ENCODE data around the gene PRKAG2. TPM values are rescaled to one million over a fixed set of nuclear protein-coding genes. Genes with fewer than 3 reads are reported as not detected.

PRKAG2 gene
- total RNA-seq, 2 donors from 2014 or later, result 38.3 to 78.5 TPM

DNA sequence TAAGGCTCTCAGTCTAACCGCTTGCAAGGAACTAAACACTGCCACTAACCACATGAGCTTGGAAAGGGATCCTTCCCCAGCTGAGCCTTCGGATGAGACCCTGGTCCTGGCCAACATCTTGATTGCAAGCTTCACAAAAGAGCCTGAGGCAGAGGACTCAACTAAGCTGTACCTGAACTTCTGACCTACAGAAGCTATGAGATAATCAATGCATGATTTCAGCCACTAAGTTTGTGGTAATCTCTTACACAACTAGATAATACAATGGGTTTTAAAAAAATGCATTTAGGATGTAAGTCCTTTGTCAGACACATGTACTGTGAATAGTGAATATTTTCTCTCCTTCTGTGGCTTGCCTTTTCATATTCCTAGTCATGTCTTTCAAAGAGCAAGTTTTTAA is 231.6 kb downstream of the PRKAG2 start:
- no peak for DNase-seq (ENCODE audit: low spot score)
- Histone ChIP-seq H3K36me3 (no peaks in the 10 kb centered on the region), H3K4me3 (no peak overlapping the region), H3K27me3 (replicated peaks; ENCODE audit: insufficient read depth) (no peaks in the 10 kb centered on the region), H3K9me3 (no peaks in the 10 kb centered on the region), H3K27ac (no peak overlapping the region), H3K4me1 (ENCODE audit: control insufficient read depth in 1 of 2, low read depth in 2 of 2) (peaks cover 3 to 11% of the 10 kb centered on the region in 2 donors)
- ATAC-seq (ENCODE audit: insufficient number of reproducible peaks, low FRiP score, low read depth), result no peak
- TF ChIP-seq, protein P1, sequence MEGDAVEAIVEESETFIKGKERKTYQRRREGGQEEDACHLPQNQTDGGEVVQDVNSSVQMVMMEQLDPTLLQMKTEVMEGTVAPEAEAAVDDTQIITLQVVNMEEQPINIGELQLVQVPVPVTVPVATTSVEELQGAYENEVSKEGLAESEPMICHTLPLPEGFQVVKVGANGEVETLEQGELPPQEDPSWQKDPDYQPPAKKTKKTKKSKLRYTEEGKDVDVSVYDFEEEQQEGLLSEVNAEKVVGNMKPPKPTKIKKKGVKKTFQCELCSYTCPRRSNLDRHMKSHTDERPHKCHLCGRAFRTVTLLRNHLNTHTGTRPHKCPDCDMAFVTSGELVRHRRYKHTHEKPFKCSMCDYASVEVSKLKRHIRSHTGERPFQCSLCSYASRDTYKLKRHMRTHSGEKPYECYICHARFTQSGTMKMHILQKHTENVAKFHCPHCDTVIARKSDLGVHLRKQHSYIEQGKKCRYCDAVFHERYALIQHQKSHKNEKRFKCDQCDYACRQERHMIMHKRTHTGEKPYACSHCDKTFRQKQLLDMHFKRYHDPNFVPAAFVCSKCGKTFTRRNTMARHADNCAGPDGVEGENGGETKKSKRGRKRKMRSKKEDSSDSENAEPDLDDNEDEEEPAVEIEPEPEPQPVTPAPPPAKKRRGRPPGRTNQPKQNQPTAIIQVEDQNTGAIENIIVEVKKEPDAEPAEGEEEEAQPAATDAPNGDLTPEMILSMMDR (IDR thresholded peaks at IDR 0.05), result no peak

DNA sequence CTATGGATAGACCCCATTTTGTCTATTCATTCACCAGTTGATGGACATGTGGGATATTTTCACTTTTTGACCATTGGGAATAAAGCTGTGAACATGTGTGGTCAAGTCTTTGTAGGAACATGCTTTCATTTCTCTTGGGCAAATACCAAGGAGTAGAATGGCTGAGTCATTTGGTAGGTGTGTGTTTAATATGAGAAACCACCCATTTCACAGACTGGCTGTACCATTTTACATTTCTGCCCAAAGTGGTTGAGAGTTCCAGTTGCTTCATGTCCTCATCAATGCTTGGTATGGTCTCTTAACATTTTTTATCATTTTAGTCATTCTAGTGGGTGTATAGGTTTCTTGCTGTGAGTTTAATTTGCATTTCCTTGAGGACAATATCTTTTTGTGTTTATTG is 232.4 kb downstream of the PRKAG2 start:
- H3K9me3 ChIP-seq, result no peaks in the 10 kb centered on the region
- H3K27ac ChIP-seq, result no peak overlapping the region
- H3K4me1 ChIP-seq (ENCODE audit: control insufficient read depth in 1 of 2, low read depth in 2 of 2), result peaks cover 11 to 15% of the 10 kb centered on the region in 2 donors
- H3K27me3 ChIP-seq (replicated peaks; ENCODE audit: insufficient read depth), result no peaks in the 10 kb centered on the region
- TF ChIP-seq, protein P1 (IDR thresholded peaks at IDR 0.05), result no peak
- H3K36me3 ChIP-seq, result no peaks in the 10 kb centered on the region
- H3K4me3 ChIP-seq, result no peak overlapping the region
- ATAC-seq (ENCODE audit: insufficient number of reproducible peaks, low FRiP score, low read depth) (no peak), DNase-seq (ENCODE audit: low spot score) (no peak)

DNA sequence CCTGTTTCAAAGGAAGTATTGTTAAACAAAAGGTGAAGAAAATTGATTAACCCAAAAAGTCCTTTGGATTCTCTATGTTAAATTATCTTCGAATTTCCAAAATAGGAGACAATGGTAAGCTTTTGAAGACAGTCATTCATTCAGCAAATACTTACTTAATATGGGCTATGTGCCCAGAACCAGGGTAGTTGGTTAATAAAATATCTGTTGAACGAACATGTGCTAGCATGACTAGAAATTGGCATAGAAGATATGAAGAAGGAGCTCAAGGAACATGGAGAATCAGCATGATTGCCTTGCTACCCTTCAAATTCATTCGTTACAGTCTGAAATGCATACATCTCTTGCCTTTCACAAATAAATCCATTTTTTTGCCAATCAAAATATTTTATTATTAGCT is 234.2 kb downstream of the PRKAG2 start:
- peaks cover 23 to 33% of the 10 kb centered on the region in 2 donors for H3K4me1 ChIP-seq (ENCODE audit: control insufficient read depth in 1 of 2, low read depth in 2 of 2)
- TF ChIP-seq, protein P1 (IDR thresholded peaks at IDR 0.05), result no peak
- no peaks in the 10 kb centered on the region for H3K27me3 ChIP-seq (replicated peaks; ENCODE audit: insufficient read depth)
- ATAC-seq (ENCODE audit: insufficient number of reproducible peaks, low FRiP score, low read depth) (no peak), DNase-seq (ENCODE audit: low spot score) (no peak)
- no peaks in the 10 kb centered on the region for H3K9me3 ChIP-seq
- H3K36me3 ChIP-seq, result no peaks in the 10 kb centered on the region
- H3K4me3 ChIP-seq, result no peak overlapping the region
- no peak overlapping the region for H3K27ac ChIP-seq

DNA sequence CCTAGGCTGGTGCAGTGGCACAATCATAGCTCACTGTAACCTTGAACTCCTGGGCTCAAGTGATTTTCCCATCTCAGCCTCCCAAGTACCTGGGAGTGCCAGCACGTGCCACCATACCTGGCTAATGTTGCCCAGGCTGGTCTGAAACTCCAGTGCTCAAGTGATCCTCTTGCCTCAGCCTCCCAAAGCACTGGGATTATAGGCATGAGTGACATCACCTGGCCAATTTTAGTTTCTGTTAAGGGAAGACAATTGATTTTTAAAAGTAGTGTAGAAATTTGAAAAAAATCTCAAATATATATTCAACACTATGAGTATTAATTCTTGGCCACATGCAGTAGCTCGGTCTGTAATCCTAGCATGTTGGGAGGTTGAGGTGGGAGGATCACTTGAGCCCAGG is 235.3 kb downstream of the PRKAG2 start:
- no peaks in the 10 kb centered on the region for H3K9me3 ChIP-seq
- DNase-seq (ENCODE audit: low spot score) (no peak), ATAC-seq (ENCODE audit: insufficient number of reproducible peaks, low FRiP score, low read depth) (no peak)
- H3K4me1 ChIP-seq (ENCODE audit: control insufficient read depth in 1 of 2, low read depth in 2 of 2), result peaks cover 26 to 40% of the 10 kb centered on the region in 2 donors
- no peak overlapping the region for H3K4me3 ChIP-seq
- peak overlapping the region; percentile 81 to 82 for H3K27ac ChIP-seq
- H3K36me3 ChIP-seq, result no peaks in the 10 kb centered on the region
- H3K27me3 ChIP-seq (replicated peaks; ENCODE audit: insufficient read depth), result no peaks in the 10 kb centered on the region
- TF ChIP-seq, protein P1 (IDR thresholded peaks at IDR 0.05), result no peak

DNA sequence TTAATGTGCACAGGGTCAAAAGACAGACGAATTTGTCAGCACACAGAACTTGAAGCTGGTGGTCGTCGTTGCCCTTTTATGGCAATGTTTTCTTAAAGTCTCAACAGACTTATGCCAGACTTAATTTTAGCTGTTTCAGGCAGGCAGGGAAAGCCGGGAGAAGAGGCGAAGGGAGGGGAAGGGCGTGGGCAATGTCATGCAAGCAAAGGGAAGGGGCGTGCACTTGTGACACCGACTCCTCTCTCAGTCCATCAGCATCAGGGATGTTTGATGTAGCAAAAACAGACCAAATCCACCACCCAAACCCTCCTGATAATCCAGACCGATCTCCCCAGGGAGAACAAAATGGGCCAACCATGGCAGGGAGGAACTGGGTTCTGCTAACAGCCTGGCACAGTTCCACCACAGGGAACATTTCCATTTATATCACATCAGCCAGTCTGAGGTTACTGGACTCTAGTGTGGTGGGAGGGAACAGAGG is 239.1 kb downstream of the PRKAG2 start:
- ATAC-seq (ENCODE audit: insufficient number of reproducible peaks, low FRiP score, low read depth), result peak; percentile 11
- H3K27me3 ChIP-seq (replicated peaks; ENCODE audit: insufficient read depth), result no peaks in the 10 kb centered on the region
- no peaks in the 10 kb centered on the region for H3K36me3 ChIP-seq
- peaks cover 26 to 52% of the 10 kb centered on the region in 2 donors for H3K4me1 ChIP-seq (ENCODE audit: control insufficient read depth in 1 of 2, low read depth in 2 of 2)
- DNase-seq (ENCODE audit: low spot score), result peak; percentile 35
- peak overlapping the region; percentile 45 for H3K4me3 ChIP-seq
- H3K27ac ChIP-seq, result peak overlapping the region; percentile 81 to 82
- TF ChIP-seq, protein P1 (IDR thresholded peaks at IDR 0.05), result no peak
- H3K9me3 ChIP-seq, result no peaks in the 10 kb centered on the region
